ENCODE results near the gene CDKN1C.
A peak's percentile ranks its signal among the peaks of the same experiment; 100 is the strongest.

CDKN1C gene

GRCh38 chr11:2899080-2899783 is 13.7 kb upstream of the CDKN1C start:
- no peak overlapping the region for H3K4me3 ChIP-seq (replicated peaks; ENCODE audit: low read depth, low read length)
- no peak for DNase-seq (ENCODE audit: extremely low read depth, low read depth)
- TF ChIP-seq, protein P1, sequence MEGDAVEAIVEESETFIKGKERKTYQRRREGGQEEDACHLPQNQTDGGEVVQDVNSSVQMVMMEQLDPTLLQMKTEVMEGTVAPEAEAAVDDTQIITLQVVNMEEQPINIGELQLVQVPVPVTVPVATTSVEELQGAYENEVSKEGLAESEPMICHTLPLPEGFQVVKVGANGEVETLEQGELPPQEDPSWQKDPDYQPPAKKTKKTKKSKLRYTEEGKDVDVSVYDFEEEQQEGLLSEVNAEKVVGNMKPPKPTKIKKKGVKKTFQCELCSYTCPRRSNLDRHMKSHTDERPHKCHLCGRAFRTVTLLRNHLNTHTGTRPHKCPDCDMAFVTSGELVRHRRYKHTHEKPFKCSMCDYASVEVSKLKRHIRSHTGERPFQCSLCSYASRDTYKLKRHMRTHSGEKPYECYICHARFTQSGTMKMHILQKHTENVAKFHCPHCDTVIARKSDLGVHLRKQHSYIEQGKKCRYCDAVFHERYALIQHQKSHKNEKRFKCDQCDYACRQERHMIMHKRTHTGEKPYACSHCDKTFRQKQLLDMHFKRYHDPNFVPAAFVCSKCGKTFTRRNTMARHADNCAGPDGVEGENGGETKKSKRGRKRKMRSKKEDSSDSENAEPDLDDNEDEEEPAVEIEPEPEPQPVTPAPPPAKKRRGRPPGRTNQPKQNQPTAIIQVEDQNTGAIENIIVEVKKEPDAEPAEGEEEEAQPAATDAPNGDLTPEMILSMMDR (IDR thresholded peaks at IDR 0.05; ENCODE audit: low read depth, low read length, missing control alignments), result no peak

GRCh38 chr11:2898366-2899079 is 12.9 kb upstream of the CDKN1C start:
- no peak overlapping the region for H3K4me3 ChIP-seq (replicated peaks; ENCODE audit: low read depth, low read length)
- peak; percentile 82 for DNase-seq (ENCODE audit: extremely low read depth, low read depth)
- TF ChIP-seq, protein P1 (IDR thresholded peaks at IDR 0.05; ENCODE audit: low read depth, low read length, missing control alignments), result no peak

DNA sequence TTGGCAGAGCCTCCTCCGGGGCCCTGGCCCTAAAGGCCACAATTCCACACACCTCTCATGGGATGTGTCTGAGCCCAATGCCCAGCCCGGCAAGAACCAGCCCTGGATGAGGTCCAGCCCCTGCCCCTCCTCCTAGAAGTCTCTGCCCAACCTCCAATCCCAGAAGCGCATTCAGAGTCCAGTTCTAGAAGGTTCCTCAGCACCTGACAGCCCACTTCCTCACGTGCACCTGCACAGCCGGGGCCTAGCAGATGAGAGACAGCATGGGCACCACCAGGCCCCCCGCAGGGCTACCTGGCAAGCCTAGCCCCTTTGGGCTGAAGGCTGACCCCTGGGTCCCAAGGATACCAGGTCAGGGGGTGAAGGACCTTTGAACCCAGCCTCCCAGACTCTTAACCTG is 11.5 kb upstream of the CDKN1C start:
- no peak overlapping the region for H3K4me3 ChIP-seq (replicated peaks; ENCODE audit: low read depth, low read length)
- DNase-seq (ENCODE audit: extremely low read depth, low read depth), result no peak
- TF ChIP-seq, protein P1 (IDR thresholded peaks at IDR 0.05; ENCODE audit: low read depth, low read length, missing control alignments), result no peak

GRCh38 chr11:2896047-2896446 is 10.5 kb upstream of the CDKN1C start:
- H3K4me3 ChIP-seq (replicated peaks; ENCODE audit: low read depth, low read length), result no peak overlapping the region
- TF ChIP-seq, protein P1 (IDR thresholded peaks at IDR 0.05; ENCODE audit: low read depth, low read length, missing control alignments), result no peak
- no peak for DNase-seq (ENCODE audit: extremely low read depth, low read depth)

GRCh38 chr11:2893935-2894334 is 8.4 kb upstream of the CDKN1C start:
- no peak overlapping the region for H3K4me3 ChIP-seq (replicated peaks; ENCODE audit: low read depth, low read length)
- no peak for DNase-seq (ENCODE audit: extremely low read depth, low read depth)
- TF ChIP-seq, protein P1 (IDR thresholded peaks at IDR 0.05; ENCODE audit: low read depth, low read length, missing control alignments), result no peak

GRCh38 chr11:2892967-2893528 is 7.5 kb upstream of the CDKN1C start:
- peak overlapping the region; percentile 52 for H3K4me3 ChIP-seq (replicated peaks; ENCODE audit: low read depth, low read length)
- TF ChIP-seq, protein P1 (IDR thresholded peaks at IDR 0.05; ENCODE audit: low read depth, low read length, missing control alignments), result peak; percentile 22

More at GRCh38 chr11:2892967-2893528, 7.5 kb upstream of the CDKN1C start:
- no peak for DNase-seq (ENCODE audit: extremely low read depth, low read depth)
